GM12878 (cell line): ENCODE measurements around the gene ARHGAP30. TPM values are rescaled to one million over a fixed set of nuclear protein-coding genes. Genes with fewer than 3 reads are reported as not detected.

ENCODE experiments used
- ATAC-seq: fragments of 200-7000 bp; cut with Tn5 transposase; 3 replicates; pipeline ENCODE4 v1.9.1; 2020; ENCODE audit warnings: mild to moderate bottlenecking, moderate library complexity
- BruUV-seq: library from RNA; stranded (reverse); fragments of 400-500 nt; replicated peaks from 2 replicates; lab custom pipeline; 2021; lab: Mats Ljungman, UMichigan
- CTCF ChIA-PET: fragments of 300-600 bp; sonication (Branson Sonifier 250); formaldehyde crosslinking; extraction: SDS; loops from one replicate; lab custom pipeline; 2021; ENCODE audit warnings: inconsistent platforms; lab: Yijun Ruan, JAX
- POLR2A ChIA-PET: fragments of 350-600 bp; formaldehyde crosslinking; extraction: SDS; loops from one replicate; lab custom pipeline; 2021; ENCODE audit warnings: inconsistent platforms; lab: Charles Lee
- RAD21 ChIA-PET: fragments of 300-600 bp; sonication (Branson Sonifier 250); formaldehyde crosslinking; loops from one replicate; lab custom pipeline; 2023; ENCODE audit warnings: antibody characterized with exemption; ENCODE audit not compliant: unreplicated experiment; lab: Charles Lee
- SMC1A ChIA-PET: fragments of 300-600 bp; sonication (Branson Sonifier 250); formaldehyde crosslinking; loops from one replicate; lab custom pipeline; 2023; ENCODE audit not compliant: unreplicated experiment, uncharacterized antibody; lab: Charles Lee
- DNase-seq: peaks from one replicate; pipeline ENCODE4 v3.0.0-alpha.2; 2011; ENCODE audit warnings: low read depth, low spot score
- FAIRE-seq: peaks from 3 replicates; lab custom pipeline; 2011; peaks lifted over from hg19 to GRCh38; lab: Jason Lieb, UNC
- H2AFZ ChIP-seq: 2 replicates; pipeline ENCODE4 v1.6.0; 2011; ENCODE audit warnings: low read depth, low read length, control low read depth; ENCODE audit not compliant: control insufficient read depth
- H3K27ac ChIP-seq: 2 replicates; pipeline ENCODE4 v1.5.1; 2011; ENCODE audit warnings: control low read depth; ENCODE audit not compliant: control insufficient read depth, insufficient read depth
- H3K27me3 ChIP-seq, 2 experiments: replicated peaks in 1 of 2; 2 replicates each; pipeline versions ENCODE4 v1.6.0 to v1.6.1; 2011; ENCODE audit warnings: low read length in 1 of 2; ENCODE audit not compliant: control insufficient read depth in 2 of 2, insufficient read depth in 2 of 2
- H3K36me3 ChIP-seq, 2 experiments: 2 replicates each; pipeline ENCODE4 v1.5.1; 2011; ENCODE audit warnings: low read length in 1 of 2; ENCODE audit not compliant: control insufficient read depth in 2 of 2, insufficient read depth in 2 of 2
- H3K4me1 ChIP-seq: 2 replicates; pipeline ENCODE4 v1.6.1; 2011; ENCODE audit warnings: mild to moderate bottlenecking, low read length, moderate library complexity, mixed read lengths; ENCODE audit not compliant: control insufficient read depth, insufficient read depth
- H3K4me2 ChIP-seq: 2 replicates; pipeline ENCODE4 v1.6.0; 2011; ENCODE audit warnings: control low read depth; ENCODE audit not compliant: control insufficient read depth, insufficient read depth
- H3K4me3 ChIP-seq: fragments of 200-600 bp; sonication (generic); 2 replicates; pipeline ENCODE4 v1.5.1; 2016
- H3K79me2 ChIP-seq: 2 replicates; pipeline ENCODE4 v1.6.0; 2011; ENCODE audit warnings: low read length; ENCODE audit not compliant: control insufficient read depth, insufficient read depth
- H3K9ac ChIP-seq: 2 replicates; pipeline ENCODE4 v1.8.0; 2011; ENCODE audit warnings: low read length, control low read depth, mixed read lengths; ENCODE audit not compliant: control insufficient read depth, insufficient read depth
- H3K9me3 ChIP-seq: replicated peaks from 3 replicates; pipeline ENCODE4 v1.5.1; 2011; ENCODE audit warnings: mild to moderate bottlenecking, low read length; ENCODE audit not compliant: control insufficient read depth, insufficient read depth
- H4K20me1 ChIP-seq: 2 replicates; pipeline ENCODE4 v1.6.0; 2011; ENCODE audit not compliant: control insufficient read depth, insufficient read depth
- ATF7 ChIP-seq: fragments of 450-650 bp; IDR thresholded peaks from 2 replicates; pipeline ENCODE4 v1.6.1; 2016; ENCODE audit warnings: low read depth, mild to moderate bottlenecking
- DPF2 ChIP-seq: fragments of 450-650 bp; IDR thresholded peaks from 2 replicates; pipeline ENCODE4 v1.6.1; 2017; ENCODE audit warnings: mild to moderate bottlenecking
- FOS ChIP-seq: IDR thresholded peaks from 3 replicates; pipeline ENCODE4 v1.6.1; 2011; ENCODE audit warnings: borderline replicate concordance; ENCODE audit not compliant: insufficient read length; ENCODE audit errors: extremely low read depth
- GATAD2B ChIP-seq: fragments of 450-650 bp; conservative IDR thresholded peaks from 2 replicates; pipeline ENCODE4 v1.6.1; 2017; ENCODE audit warnings: low read depth, mild to moderate bottlenecking, moderate library complexity
- IKZF2 ChIP-seq, 2 experiments: fragments of 450-650 bp; IDR thresholded peaks; 2 replicates each; pipeline ENCODE4 v1.6.1; 2017; ENCODE audit warnings: mild to moderate bottlenecking in 2 of 2, moderate library complexity in 2 of 2
- IRF3 ChIP-seq: fragments of 450-650 bp; IDR thresholded peaks from 2 replicates; pipeline ENCODE4 v1.6.1; 2014; ENCODE audit warnings: mild to moderate bottlenecking
- MEF2A ChIP-seq: IDR thresholded peaks from 2 replicates; pipeline ENCODE4 v1.6.1; 2011; ENCODE audit warnings: low read depth, mild to moderate bottlenecking, low read length, moderate library complexity; ENCODE audit not compliant: insufficient read depth
- PBX3 ChIP-seq: IDR thresholded peaks from 2 replicates; pipeline ENCODE4 v1.6.1; 2011; ENCODE audit warnings: mild to moderate bottlenecking, low read depth, low read length, moderate library complexity; ENCODE audit not compliant: insufficient replicate concordance
- PML ChIP-seq: IDR thresholded peaks from 2 replicates; pipeline ENCODE4 v1.6.1; 2012; ENCODE audit warnings: low read length, inconsistent platforms
- POLR2AphosphoS5 ChIP-seq: IDR thresholded peaks from 2 replicates; pipeline ENCODE4 v1.6.1; 2011; ENCODE audit warnings: mild to moderate bottlenecking, low read length, inconsistent platforms
- POU2F2 ChIP-seq: IDR thresholded peaks from 3 replicates; pipeline ENCODE4 v1.6.1; 2011; ENCODE audit warnings: low read depth, mild to moderate bottlenecking, low read length, borderline replicate concordance
- RUNX3 ChIP-seq: IDR thresholded peaks from 2 replicates; pipeline ENCODE4 v1.6.1; 2012; ENCODE audit warnings: low read length, inconsistent platforms
- ZBTB33 ChIP-seq: fragments of 450-650 bp; IDR thresholded peaks from 2 replicates; pipeline ENCODE4 v1.6.1; 2017; ENCODE audit warnings: mild to moderate bottlenecking
- ZNF622 ChIP-seq: fragments of 450-650 bp; IDR thresholded peaks from 2 replicates; pipeline ENCODE4 v1.6.1; 2017; ENCODE audit warnings: mild to moderate bottlenecking, inconsistent platforms
- ZSCAN29 ChIP-seq: fragments of 450-650 bp; IDR thresholded peaks from 2 replicates; pipeline ENCODE4 v1.6.1; 2017; ENCODE audit warnings: mild to moderate bottlenecking, moderate library complexity
- WGBS: methylation state at CpG from one replicate; pipeline ENCODE4 v1.1.6; 2016; ENCODE audit warnings: low lambda C conversion rate; ENCODE audit not compliant: insufficient replicate concordance, insufficient coverage; ENCODE audit errors: missing lambda C conversion rate; 5-methylcytosine and 5-hydroxymethylcytosine counted together
- in situ Hi-C: fragments of 300-500 bp; cut with MboI; formaldehyde crosslinking; loops from 9 replicates; pipeline ENCODE4 v1.14.3; 2018; ENCODE audit warnings: mixed read lengths
- intact Hi-C: fragments of 100-400 bp; cut with micrococcal nuclease; formaldehyde crosslinking; loops from one replicate; pipeline ENCODE4 v1.14.2; 2022; ENCODE audit not compliant: unreplicated experiment
- polyA plus RNA-seq, 11 experiments: library from polyadenylated mRNA; depleted of rRNA in 4 of 11; unstranded in 6 of 11; stranded (reverse) in 5 of 11; fragments of >200 nt; fragmentation: Nextera tagmentation in 4 of 11; fragmentation: Illumina TruSeq in 1 of 11; extraction: Ambion mirVana in 4 of 11; extraction: Trizol in 1 of 11; gene quantifications; 1 replicate in 1 of 11; 2 replicates in 10 of 11; pipeline versions ENCODE4 v1.2.1 to v1.2.3, GENCODE V29; 2011 to 2016; ENCODE audit warnings: inconsistent platforms in 2 of 11, missing spikeins in 2 of 11, low read depth in 1 of 11
- total RNA-seq, 4 experiments: library from RNA; depleted of rRNA in 3 of 4; stranded (reverse); fragments of >200 nt in 3 of 4; fragmentation: Illumina TruSeq in 1 of 4; extraction: Trizol in 1 of 4; gene quantifications; 2 replicates each; pipeline versions ENCODE4 v1.2.1 to v1.2.3, GENCODE V29; 2013 to 2021

ARHGAP30 gene
- total and polyA plus RNA-seq, 10 of the 15 experiments (the other 5 are each of a cell fraction or from before 2014, with no cell fraction given): 12.9 to 143 (median 76.3) TPM

- peak; percentile 17; the same call in 1 of the 2 replicates for TF ChIP-seq IRF3
- 0 out of 3 replicates have a peak, but pooled peaks have one; percentile 6 for TF ChIP-seq POU2F2
- peak; percentile 62 to 83; a peak in 3 of 4 replicates for TF ChIP-seq IKZF2 (IDR thresholded peaks at IDR 0.05)
- TF ChIP-seq FOS: peak; percentile 62
These were observed 48.3 kb downstream of the ARHGAP30 start (continued) for GRCh38 chr1:161021165-161021969.

- peaks cover 34% of the 10 kb centered on the region for H3K79me2 ChIP-seq
- SMC1A ChIA-PET: interaction anchor here (0.5 to 4.2 kb wide), 17 partner anchors 8 to 116 kb away, joined by 3 to 23 read pairs (median 6); partner anchors contain the start of genes ARHGAP30, KLHDC9, TSTD1 and USF1
- peak within 1 kb of the TSS; percentile 75 for H3K4me3 ChIP-seq
- peak; percentile 52; the same call in 1 of the 2 replicates for TF ChIP-seq PML
- no peak for TF ChIP-seq PBX3
- peak; percentile 65 for TF ChIP-seq POLR2AphosphoS5
- TF ChIP-seq RUNX3: peak; percentile 72
- peak; percentile 26; the same call in 1 of the 2 replicates for TF ChIP-seq GATAD2B
- no peak for TF ChIP-seq ZNF622
- TF ChIP-seq MEF2A: no peak
- no peak for TF ChIP-seq ATF7
- TF ChIP-seq ZSCAN29: no peak
- no peak for TF ChIP-seq ZBTB33
- peak; percentile 19; the same call in 1 of the 2 replicates for TF ChIP-seq DPF2
These were observed 49.1 kb downstream of the ARHGAP30 start, which contains the start of gene F11R for GRCh38 chr1:161020509-161021164. Gene F11R, minus strand, starts transcription at chr1:161021152. Its CDS starts 79 bp downstream, at chr1:161021073.

More at GRCh38 chr1:161020509-161021164, 49.1 kb downstream of the ARHGAP30 start, which contains the start of gene F11R:
- Histone ChIP-seq H3K9me3 (no peaks in the 10 kb centered on the region; the same call in 2 of the 3 replicates), H3K4me2 (peak within 1 kb of the TSS; percentile 88), H3K4me1 (peaks cover 19% of the 10 kb centered on the region), H2AFZ (peak within 1 kb of the TSS; percentile 83), H3K27me3 (no peaks in the 10 kb centered on the region), H4K20me1 (no peaks in the 10 kb centered on the region), H3K36me3 (no peaks in the 10 kb centered on the region), H3K9ac (peak within 1 kb of the TSS; percentile 68), H3K27ac (peak within 1 kb of the TSS; percentile 33)
- BruUV-seq: TSS peak; percentile 78
- ChIA-PET POLR2A (interaction anchor here (0.7 to 2.9 kb wide), 16 partner anchors 7 to 134 kb away, joined by 3 to 36 read pairs (median 7); partner anchors contain the start of genes ARHGAP30, TSTD1 and USF1), RAD21 (interaction anchor here (0.6 to 4.4 kb wide), 13 partner anchors 12 to 158 kb away, joined by 3 to 40 read pairs (median 4); partner anchors contain the start of genes ARHGAP30, CD244, ITLN2 and KLHDC9), CTCF (interaction anchor here (0.6 to 3.4 kb wide), 15 partner anchors 9 to 376 kb away, joined by 3 to 18 read pairs (median 7); partner anchors contain the start of genes ARHGAP30, ITLN2, TSTD1 and USF1)
- in situ Hi-C loops (no loop called here), intact Hi-C loops (no loop called here)
- FAIRE-seq: peak; percentile 61
- 4% methylated on average over 34 of the region's 36 CpGs for WGBS
- no peak for DNase-seq
- ATAC-seq: peak; percentile 72
